Ovary (tissue), 3 donors: ENCODE results near the gene SARM1.

Experiments used
- EP300 ChIP-seq: sonication (generic); formaldehyde crosslinking; IDR thresholded peaks from one replicate; pipeline ENCODE4 v1.6.1; 2017; ENCODE audit warnings: antibody characterized with exemption
- POLR2A ChIP-seq: fragments of 450-650 bp; IDR thresholded peaks from one replicate; pipeline ENCODE4 v1.6.1; 2017; ENCODE audit warnings: antibody characterized with exemption, mild to moderate bottlenecking, moderate library complexity
- TF ChIP-seq, protein P1 (sequence below), 3 donors: fragments of 450-650 bp in 2 of 3; fragments of 200-600 bp in 1 of 3; IDR thresholded peaks; one replicate each; pipeline versions ENCODE4 v1.5.1 to v1.8.0; 2016 to 2022; ENCODE audit warnings: antibody characterized with exemption in 3 of 3, mild to moderate bottlenecking in 1 of 3
- donor health status: DM: no; HTN: no; CAD: no.

DNA sequence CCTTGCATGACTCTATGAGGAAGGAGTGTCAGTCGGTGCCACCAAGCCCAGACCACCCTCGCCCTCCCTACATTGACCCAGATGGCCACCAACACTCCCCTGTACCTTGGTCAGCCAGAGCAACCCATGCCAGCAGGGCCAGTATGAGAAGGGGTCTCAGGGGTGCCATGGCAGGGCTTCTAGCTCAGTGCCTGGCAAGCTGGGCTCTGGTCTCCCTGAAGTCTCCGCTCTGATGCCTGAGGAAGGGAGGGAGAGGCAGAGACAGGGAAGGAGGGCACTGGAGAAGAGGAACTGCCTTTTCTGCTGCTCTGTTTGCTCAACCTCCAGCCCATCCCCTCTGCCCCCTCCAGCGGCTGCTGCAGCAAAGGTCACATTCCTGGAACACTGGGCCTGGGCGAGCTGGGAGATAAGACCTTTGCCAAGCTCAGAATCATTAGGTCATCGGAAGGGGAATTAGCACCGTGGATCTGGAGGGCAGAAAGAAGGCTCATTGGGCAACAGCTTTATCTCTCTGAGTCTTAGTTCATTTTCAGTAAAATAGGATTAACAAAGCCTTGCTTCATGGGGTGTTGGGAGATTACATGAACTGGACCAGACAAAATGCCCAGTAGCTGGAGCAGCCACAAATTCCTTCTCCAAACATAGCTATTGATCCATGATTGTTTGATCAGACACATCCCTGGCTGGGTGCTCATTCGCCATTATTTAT, 1.3 kb upstream of the SARM1 start, which contains the start of gene VTN:
- TF ChIP-seq, protein P1, sequence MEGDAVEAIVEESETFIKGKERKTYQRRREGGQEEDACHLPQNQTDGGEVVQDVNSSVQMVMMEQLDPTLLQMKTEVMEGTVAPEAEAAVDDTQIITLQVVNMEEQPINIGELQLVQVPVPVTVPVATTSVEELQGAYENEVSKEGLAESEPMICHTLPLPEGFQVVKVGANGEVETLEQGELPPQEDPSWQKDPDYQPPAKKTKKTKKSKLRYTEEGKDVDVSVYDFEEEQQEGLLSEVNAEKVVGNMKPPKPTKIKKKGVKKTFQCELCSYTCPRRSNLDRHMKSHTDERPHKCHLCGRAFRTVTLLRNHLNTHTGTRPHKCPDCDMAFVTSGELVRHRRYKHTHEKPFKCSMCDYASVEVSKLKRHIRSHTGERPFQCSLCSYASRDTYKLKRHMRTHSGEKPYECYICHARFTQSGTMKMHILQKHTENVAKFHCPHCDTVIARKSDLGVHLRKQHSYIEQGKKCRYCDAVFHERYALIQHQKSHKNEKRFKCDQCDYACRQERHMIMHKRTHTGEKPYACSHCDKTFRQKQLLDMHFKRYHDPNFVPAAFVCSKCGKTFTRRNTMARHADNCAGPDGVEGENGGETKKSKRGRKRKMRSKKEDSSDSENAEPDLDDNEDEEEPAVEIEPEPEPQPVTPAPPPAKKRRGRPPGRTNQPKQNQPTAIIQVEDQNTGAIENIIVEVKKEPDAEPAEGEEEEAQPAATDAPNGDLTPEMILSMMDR (IDR thresholded peaks at IDR 0.05): no peak
- TF ChIP-seq POLR2A (no peak), EP300 (no peak)
